ENCODE measurements around the gene LUZP2.

DNA sequence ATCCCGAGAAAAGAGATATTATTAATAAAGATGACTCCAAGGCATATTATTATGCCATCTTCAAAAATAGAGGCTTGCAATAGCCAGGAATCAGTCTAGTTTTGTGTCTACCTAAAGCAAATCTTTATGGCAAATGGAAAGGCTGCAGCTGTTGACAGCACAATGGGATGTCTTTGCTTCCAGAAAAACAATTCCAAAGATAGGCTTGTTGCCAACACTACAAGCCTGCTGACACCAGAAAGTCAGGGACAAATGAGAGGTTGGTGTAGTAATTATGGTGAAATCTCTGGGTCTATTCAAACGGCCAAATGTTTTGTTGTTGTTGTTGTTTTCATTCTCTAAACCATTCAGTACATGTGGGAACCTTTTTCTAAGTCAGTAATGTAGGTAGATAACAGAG lies 101.8 kb downstream of the LUZP2 start:
- TF ChIP-seq RAD21 (CRISPR knock-in tag; conservative IDR thresholded peaks at IDR 0.05 in 1 of 2, IDR thresholded peaks at IDR 0.05 in 1 of 2) = no peak
- TF ChIP-seq, protein P1, sequence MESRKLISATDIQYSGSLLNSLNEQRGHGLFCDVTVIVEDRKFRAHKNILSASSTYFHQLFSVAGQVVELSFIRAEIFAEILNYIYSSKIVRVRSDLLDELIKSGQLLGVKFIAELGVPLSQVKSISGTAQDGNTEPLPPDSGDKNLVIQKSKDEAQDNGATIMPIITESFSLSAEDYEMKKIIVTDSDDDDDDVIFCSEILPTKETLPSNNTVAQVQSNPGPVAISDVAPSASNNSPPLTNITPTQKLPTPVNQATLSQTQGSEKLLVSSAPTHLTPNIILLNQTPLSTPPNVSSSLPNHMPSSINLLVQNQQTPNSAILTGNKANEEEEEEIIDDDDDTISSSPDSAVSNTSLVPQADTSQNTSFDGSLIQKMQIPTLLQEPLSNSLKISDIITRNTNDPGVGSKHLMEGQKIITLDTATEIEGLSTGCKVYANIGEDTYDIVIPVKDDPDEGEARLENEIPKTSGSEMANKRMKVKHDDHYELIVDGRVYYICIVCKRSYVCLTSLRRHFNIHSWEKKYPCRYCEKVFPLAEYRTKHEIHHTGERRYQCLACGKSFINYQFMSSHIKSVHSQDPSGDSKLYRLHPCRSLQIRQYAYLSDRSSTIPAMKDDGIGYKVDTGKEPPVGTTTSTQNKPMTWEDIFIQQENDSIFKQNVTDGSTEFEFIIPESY (CRISPR knock-in tag; IDR thresholded peaks at IDR 0.05) = no peak
